Progenitor cell of endocrine pancreas (in vitro differentiated cells): ENCODE results near the gene MEF2A. TPM values are rescaled to one million over a fixed set of nuclear protein-coding genes. Genes with fewer than 3 reads are reported as not detected.

Experiments
- DNase-seq: peaks from one replicate; pipeline ENCODE4 v3.0.0; 2021; ENCODE audit warnings: low spot score; ENCODE audit not compliant: unreplicated experiment
- H3K27ac Mint-ChIP-seq: 2 replicates; pipeline ENCODE4 v1.8.0; 2021; ENCODE audit warnings: mild to moderate bottlenecking, moderate library complexity, mixed read lengths
- H3K27me3 Mint-ChIP-seq: 2 replicates; pipeline ENCODE4 v1.8.0; 2021; ENCODE audit warnings: mixed read lengths
- H3K36me3 Mint-ChIP-seq: 2 replicates; pipeline ENCODE4 v1.8.0; 2022; ENCODE audit warnings: mixed read lengths; ENCODE audit not compliant: insufficient read depth
- H3K4me1 Mint-ChIP-seq: 2 replicates; pipeline ENCODE4 v1.8.0; 2021; ENCODE audit warnings: low read depth, mixed read lengths
- H3K4me3 Mint-ChIP-seq: 2 replicates; pipeline ENCODE4 v1.8.0; 2021; ENCODE audit warnings: low read depth, mild to moderate bottlenecking, moderate library complexity, mixed read lengths
- H3K9me3 Mint-ChIP-seq: 2 replicates; pipeline ENCODE4 v1.8.0; 2021; ENCODE audit warnings: low read depth, mixed read lengths
- total RNA-seq: library from RNA; stranded (reverse); gene quantifications from 2 replicates; pipeline ENCODE4 v1.2.1, GENCODE V29; 2021
- TF ChIP-seq, protein P1 (sequence below): fragments of 200-600 bp; sonication (generic); IDR thresholded peaks from one replicate; pipeline ENCODE4 v1.5.0; 2021; ENCODE audit warnings: antibody characterized with exemption, mild to moderate bottlenecking; ENCODE audit not compliant: unreplicated experiment

The MEF2A gene
- total RNA-seq, 1 donor from 2014 or later: 36.2 TPM

DNA sequence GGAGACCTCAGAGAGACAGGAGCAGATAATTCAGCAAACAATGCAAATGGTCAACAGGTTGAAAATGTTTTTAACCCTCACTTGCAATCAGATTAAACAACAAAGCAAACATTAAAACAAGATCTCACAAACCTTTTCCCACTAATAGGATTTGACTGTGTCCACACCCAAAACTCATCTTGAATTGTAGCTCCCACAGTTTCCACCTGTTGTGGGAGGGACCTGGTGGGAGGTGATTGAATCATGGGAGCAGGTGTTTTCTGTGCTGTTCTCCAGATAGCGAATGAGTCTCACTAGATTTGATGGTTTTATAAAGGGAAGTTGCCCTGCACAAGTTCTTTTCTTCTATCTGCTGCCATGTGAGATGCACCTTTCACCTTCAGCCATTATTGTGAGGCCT, 168.8 kb downstream of the MEF2A start:
- DNase-seq: no peak
- Mint-ChIP-seq H3K36me3 (peaks cover 5% of the 10 kb centered on the region), H3K27me3 (no peaks in the 10 kb centered on the region), H3K4me1 (peaks cover 16% of the 10 kb centered on the region), H3K4me3 (peak overlapping the region; percentile 55), H3K27ac (peak overlapping the region; percentile 37), H3K9me3 (peaks cover 3% of the 10 kb centered on the region)
- TF ChIP-seq, protein P1, sequence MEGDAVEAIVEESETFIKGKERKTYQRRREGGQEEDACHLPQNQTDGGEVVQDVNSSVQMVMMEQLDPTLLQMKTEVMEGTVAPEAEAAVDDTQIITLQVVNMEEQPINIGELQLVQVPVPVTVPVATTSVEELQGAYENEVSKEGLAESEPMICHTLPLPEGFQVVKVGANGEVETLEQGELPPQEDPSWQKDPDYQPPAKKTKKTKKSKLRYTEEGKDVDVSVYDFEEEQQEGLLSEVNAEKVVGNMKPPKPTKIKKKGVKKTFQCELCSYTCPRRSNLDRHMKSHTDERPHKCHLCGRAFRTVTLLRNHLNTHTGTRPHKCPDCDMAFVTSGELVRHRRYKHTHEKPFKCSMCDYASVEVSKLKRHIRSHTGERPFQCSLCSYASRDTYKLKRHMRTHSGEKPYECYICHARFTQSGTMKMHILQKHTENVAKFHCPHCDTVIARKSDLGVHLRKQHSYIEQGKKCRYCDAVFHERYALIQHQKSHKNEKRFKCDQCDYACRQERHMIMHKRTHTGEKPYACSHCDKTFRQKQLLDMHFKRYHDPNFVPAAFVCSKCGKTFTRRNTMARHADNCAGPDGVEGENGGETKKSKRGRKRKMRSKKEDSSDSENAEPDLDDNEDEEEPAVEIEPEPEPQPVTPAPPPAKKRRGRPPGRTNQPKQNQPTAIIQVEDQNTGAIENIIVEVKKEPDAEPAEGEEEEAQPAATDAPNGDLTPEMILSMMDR: no peak

DNA sequence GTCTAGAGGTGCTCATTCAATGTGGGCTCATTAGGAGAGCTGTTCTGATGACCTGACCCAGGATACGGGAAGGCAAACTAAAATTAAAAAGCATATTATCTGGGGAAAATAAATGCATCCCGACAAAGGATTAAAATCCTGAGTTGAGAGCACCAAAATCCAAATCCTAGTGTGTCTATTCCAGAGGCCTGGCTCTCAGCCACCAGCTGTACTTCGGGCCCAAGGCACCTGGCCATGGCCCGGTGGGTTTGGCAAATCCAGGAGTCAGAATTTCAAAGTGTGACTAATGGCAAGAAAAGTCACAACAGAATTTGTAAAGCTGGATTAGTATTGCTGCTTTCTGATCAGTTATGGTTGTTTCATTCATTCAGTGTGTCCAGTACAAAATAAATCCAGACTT, 170.1 kb downstream of the MEF2A start:
- no peak overlapping the region for H3K27ac Mint-ChIP-seq
- peaks cover 3% of the 10 kb centered on the region for H3K9me3 Mint-ChIP-seq

GRCh38 chr15:99736702-99737101, 170.9 kb downstream of the MEF2A start:
- TF ChIP-seq, protein P1: no peak
- Mint-ChIP-seq H3K9me3 (peaks cover 3% of the 10 kb centered on the region), H3K27me3 (no peaks in the 10 kb centered on the region), H3K4me1 (peaks cover 12% of the 10 kb centered on the region), H3K36me3 (peaks cover 2% of the 10 kb centered on the region), H3K4me3 (no peak overlapping the region), H3K27ac (no peak overlapping the region)
- DNase-seq: no peak

More for the DNA sequence above, 170.1 kb downstream of the MEF2A start:
- H3K36me3 Mint-ChIP-seq: peaks cover 3% of the 10 kb centered on the region
- peaks cover 16% of the 10 kb centered on the region for H3K4me1 Mint-ChIP-seq
- DNase-seq: no peak
- H3K27me3 Mint-ChIP-seq: no peaks in the 10 kb centered on the region
- H3K4me3 Mint-ChIP-seq: no peak overlapping the region
- TF ChIP-seq, protein P1: no peak

DNA sequence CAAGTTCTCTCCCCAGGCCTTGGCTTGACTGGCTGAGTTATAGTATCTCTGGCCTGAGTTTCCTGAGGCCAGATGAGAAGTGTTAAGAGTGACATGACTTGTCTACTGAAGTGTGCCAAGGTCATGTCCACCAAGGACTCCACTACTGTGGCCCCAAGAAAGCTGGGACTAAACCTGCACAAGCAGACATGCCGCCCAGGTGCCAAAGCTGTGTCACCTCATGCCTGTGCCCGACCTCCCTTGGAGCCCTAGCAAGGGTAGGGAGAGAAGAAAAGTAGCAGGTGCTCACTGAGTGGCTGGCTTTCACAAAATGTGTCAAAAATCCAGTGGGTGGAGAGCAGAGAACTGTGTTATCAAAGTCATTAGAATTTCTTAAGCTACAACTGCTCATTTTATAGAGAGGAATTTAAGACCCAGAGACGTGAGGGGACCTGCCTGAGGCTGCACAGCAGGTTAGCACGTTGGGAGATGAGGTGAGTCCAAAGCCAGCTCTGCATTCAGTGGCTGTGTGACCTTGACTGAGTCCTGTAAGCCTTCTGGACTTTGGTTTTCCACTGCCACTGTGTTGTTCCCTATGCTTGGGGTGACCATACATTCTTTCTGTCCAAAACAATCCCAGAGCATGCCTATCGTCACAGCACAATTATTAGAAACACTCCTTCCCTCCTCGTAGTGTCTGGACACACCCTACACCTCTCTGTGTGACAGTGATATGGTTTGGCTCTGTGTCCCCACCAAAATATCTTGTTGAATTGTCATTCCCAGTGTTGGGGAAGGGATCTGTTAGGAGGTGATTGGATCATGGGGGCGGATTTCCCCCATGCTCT, 172.4 kb downstream of the MEF2A start:
- peaks cover 3% of the 10 kb centered on the region for H3K4me1 Mint-ChIP-seq
- H3K27me3 Mint-ChIP-seq: no peaks in the 10 kb centered on the region
- H3K4me3 Mint-ChIP-seq: no peak overlapping the region
- TF ChIP-seq, protein P1: no peak
- peaks cover 3% of the 10 kb centered on the region for H3K9me3 Mint-ChIP-seq
- DNase-seq: no peak
- no peak overlapping the region for H3K27ac Mint-ChIP-seq
- H3K36me3 Mint-ChIP-seq: peaks cover 2% of the 10 kb centered on the region

DNA sequence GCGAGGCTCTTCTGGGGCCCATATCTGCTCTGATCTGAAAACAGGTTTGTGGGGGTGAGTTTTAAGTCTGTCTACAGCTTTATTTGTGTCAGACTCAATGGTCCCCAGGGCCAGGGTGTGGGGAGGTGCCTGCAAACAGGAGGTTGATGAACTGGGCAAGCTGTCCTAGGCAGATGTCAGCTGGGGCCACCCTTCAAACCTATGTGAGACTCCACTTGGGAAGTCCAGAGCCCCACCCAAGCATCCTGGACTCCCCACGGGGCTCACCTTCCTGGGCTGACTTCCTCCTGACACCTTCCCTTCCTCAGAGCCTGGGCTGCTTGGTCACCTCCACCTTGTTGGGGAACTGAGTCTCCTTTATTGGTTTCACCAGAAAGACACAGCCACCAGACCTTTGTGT, 176.1 kb downstream of the MEF2A start:
- no peaks in the 10 kb centered on the region for H3K4me1 Mint-ChIP-seq
- H3K4me3 Mint-ChIP-seq: no peak overlapping the region
- H3K9me3 Mint-ChIP-seq: no peaks in the 10 kb centered on the region
- no peaks in the 10 kb centered on the region for H3K36me3 Mint-ChIP-seq
- no peak for DNase-seq
- H3K27me3 Mint-ChIP-seq: peaks cover 7% of the 10 kb centered on the region
- TF ChIP-seq, protein P1: no peak
- H3K27ac Mint-ChIP-seq: no peak overlapping the region
